Activated CD8-positive, alpha-beta T cell treated with anti-CD3 and anti-CD28 coated beads, Interleukin-2, amount 10 ng/mL, durations not matched to agents 7 days and 5 days (primary cell): Measurements from ENCODE around the gene HIVEP2. TPM values are rescaled to one million over a fixed set of nuclear protein-coding genes. Genes with fewer than 3 reads are reported as not detected.

Source experiments
- ATAC-seq: fragments of 150-1000 bp; cut with Tn5 transposase; one replicate; pipeline ENCODE4 v1.10.0; 2021; ENCODE audit warnings: moderate library complexity
- CTCF ChIA-PET: fragments of 350-600 bp; sonication (Branson Sonifier 250); formaldehyde crosslinking; loops from one replicate; lab custom pipeline; 2021; ENCODE audit warnings: antibody characterized with exemption; lab: Charles Lee
- POLR2A ChIA-PET: fragments of 350-600 bp; sonication (Branson Sonifier 250); formaldehyde crosslinking; loops from one replicate; lab custom pipeline; 2021; ENCODE audit warnings: antibody characterized with exemption; lab: Charles Lee
- DNase-seq: peaks from one replicate; pipeline ENCODE4 v3.0.0-alpha.2; 2020
- H3K27ac Mint-ChIP-seq: one replicate; pipeline ENCODE4 v1.8.0; 2021; ENCODE audit warnings: mild to moderate bottlenecking, mixed read lengths
- H3K27me3 Mint-ChIP-seq: one replicate; pipeline ENCODE4 v1.8.0; 2021; ENCODE audit warnings: low read depth, mixed read lengths
- H3K36me3 Mint-ChIP-seq: one replicate; pipeline ENCODE4 v1.8.0; 2021; ENCODE audit warnings: low read depth, mixed read lengths
- H3K4me1 Mint-ChIP-seq: one replicate; pipeline ENCODE4 v1.8.0; 2021; ENCODE audit warnings: low read depth, mixed read lengths
- H3K4me3 Mint-ChIP-seq: one replicate; pipeline ENCODE4 v1.8.0; 2021; ENCODE audit warnings: mild to moderate bottlenecking, mixed read lengths
- H3K9me3 Mint-ChIP-seq: one replicate; pipeline ENCODE4 v1.8.0; 2022; ENCODE audit warnings: mixed read lengths; ENCODE audit not compliant: insufficient read depth
- total RNA-seq, 2 experiments: library from RNA; stranded (reverse); gene quantifications; one replicate each; pipeline ENCODE4 v1.2.3, GENCODE V29; 2021

The HIVEP2 gene
- total RNA-seq, 2 experiments from 2014 or later, result 22.8 to 23.1 TPM

- DNase-seq (no peak), ATAC-seq (no peak)
- ChIA-PET POLR2A (interaction anchor here (0.6 kb wide), 1 partner anchor 95 kb away, joined by 5 read pairs; no protein-coding TSS in a partner anchor), CTCF (interaction anchor here (0.7 to 1.6 kb wide), 5 partner anchors 9 to 32 kb away, joined by 3 to 4 read pairs (median 3); no protein-coding TSS in a partner anchor)
- Mint-ChIP-seq H3K4me3 (no peak overlapping the region), H3K4me1 (peaks cover 57% of the 10 kb centered on the region), H3K27ac (peak overlapping the region; percentile 75), H3K9me3 (no peaks in the 10 kb centered on the region), H3K36me3 (peaks cover 18% of the 10 kb centered on the region), H3K27me3 (no peaks in the 10 kb centered on the region)
These were observed 122.6 kb downstream of the HIVEP2 start for GRCh38 chr6:142822383-142822782.

GRCh38 chr6:142821860-142822259 is 123.1 kb downstream of the HIVEP2 start:
- ATAC-seq (no peak), DNase-seq (no peak)
- no peak overlapping the region for H3K4me3 Mint-ChIP-seq
- H3K27me3 Mint-ChIP-seq, result no peaks in the 10 kb centered on the region
- peak overlapping the region; percentile 1 for H3K27ac Mint-ChIP-seq
- H3K4me1 Mint-ChIP-seq, result peaks cover 59% of the 10 kb centered on the region
- ChIA-PET POLR2A (interaction anchor here (0.6 to 1.4 kb wide), 2 partner anchors 36 to 94 kb away, joined by 3 to 5 read pairs; no protein-coding TSS in a partner anchor), CTCF (interaction anchor here (3.2 kb wide), 1 partner anchor 20 kb away, joined by 28 read pairs; no protein-coding TSS in a partner anchor)
- H3K36me3 Mint-ChIP-seq, result peaks cover 19% of the 10 kb centered on the region
- H3K9me3 Mint-ChIP-seq, result no peaks in the 10 kb centered on the region

GRCh38 chr6:142821164-142821716 is 123.7 kb downstream of the HIVEP2 start:
- ChIA-PET CTCF (interaction anchor here (0.7 to 3.2 kb wide), 6 partner anchors 8 to 86 kb away, joined by 3 to 28 read pairs (median 6); no protein-coding TSS in a partner anchor), POLR2A (interaction anchor here (0.8 to 3.1 kb wide), 3 partner anchors 21 to 125 kb away, joined by 3 to 19 read pairs (median 4); no protein-coding TSS in a partner anchor)
- no peaks in the 10 kb centered on the region for H3K9me3 Mint-ChIP-seq
- peak overlapping the region; percentile 97 for H3K27ac Mint-ChIP-seq
- H3K36me3 Mint-ChIP-seq, result peaks cover 21% of the 10 kb centered on the region
- no peak for ATAC-seq
- H3K4me3 Mint-ChIP-seq, result no peak overlapping the region
- no peak for DNase-seq
- H3K4me1 Mint-ChIP-seq, result peaks cover 61% of the 10 kb centered on the region
- H3K27me3 Mint-ChIP-seq, result no peaks in the 10 kb centered on the region

GRCh38 chr6:142820338-142821051 is 124.5 kb downstream of the HIVEP2 start:
- DNase-seq, result no peak
- ChIA-PET POLR2A (interaction anchor here (0.6 to 3.1 kb wide), 14 partner anchors 9 to 673 kb away, joined by 3 to 19 read pairs (median 4); partner anchors contain the start of genes NMBR and VTA1), CTCF (interaction anchor here (0.7 to 3.2 kb wide), 13 partner anchors 8 to 127 kb away, joined by 3 to 28 read pairs (median 5); no protein-coding TSS in a partner anchor)
- Mint-ChIP-seq H3K27ac (peak overlapping the region; percentile 97), H3K4me3 (peak overlapping the region; percentile 85), H3K4me1 (peaks cover 61% of the 10 kb centered on the region), H3K9me3 (no peaks in the 10 kb centered on the region), H3K27me3 (no peaks in the 10 kb centered on the region), H3K36me3 (peaks cover 21% of the 10 kb centered on the region)
- peak; percentile 46 for ATAC-seq

- Mint-ChIP-seq H3K36me3 (peaks cover 26% of the 10 kb centered on the region), H3K4me1 (peaks cover 56% of the 10 kb centered on the region), H3K9me3 (no peaks in the 10 kb centered on the region), H3K4me3 (peak overlapping the region; percentile 85), H3K27me3 (no peaks in the 10 kb centered on the region), H3K27ac (peak overlapping the region; percentile 97)
- ATAC-seq (peak; percentile 77), DNase-seq (peak; percentile 66)
- CTCF ChIA-PET, result interaction anchor here (0.9 to 3.2 kb wide), 18 partner anchors 9 to 207 kb away, joined by 4 to 28 read pairs (median 5); no protein-coding TSS in a partner anchor
- POLR2A ChIA-PET, result interaction anchor here (0.6 to 3.1 kb wide), 16 partner anchors 9 to 875 kb away, joined by 3 to 19 read pairs (median 4); partner anchors contain the start of genes HIVEP2, NMBR and VTA1
These were observed 125.2 kb downstream of the HIVEP2 start for GRCh38 chr6:142819603-142820337.

GRCh38 chr6:142816486-142816885 is 128.5 kb downstream of the HIVEP2 start:
- ATAC-seq, result no peak
- no peak for DNase-seq
- ChIA-PET POLR2A (no interaction called here), CTCF (interaction anchor here (0.6 to 0.7 kb wide), 2 partner anchors 15 to 27 kb away, joined by 3 to 4 read pairs; no protein-coding TSS in a partner anchor)
- Mint-ChIP-seq H3K27me3 (no peaks in the 10 kb centered on the region), H3K9me3 (no peaks in the 10 kb centered on the region), H3K27ac (no peak overlapping the region), H3K4me3 (no peak overlapping the region), H3K4me1 (peaks cover 51% of the 10 kb centered on the region), H3K36me3 (peaks cover 25% of the 10 kb centered on the region)

- CTCF ChIA-PET, result no interaction called here
- Mint-ChIP-seq H3K27ac (no peak overlapping the region), H3K27me3 (no peaks in the 10 kb centered on the region), H3K9me3 (no peaks in the 10 kb centered on the region), H3K4me1 (peaks cover 51% of the 10 kb centered on the region), H3K36me3 (peaks cover 26% of the 10 kb centered on the region), H3K4me3 (no peak overlapping the region)
- no peak for ATAC-seq
- POLR2A ChIA-PET, result no interaction called here
- no peak for DNase-seq
These were observed 128.9 kb downstream of the HIVEP2 start for GRCh38 chr6:142816031-142816430.

GRCh38 chr6:142811923-142812322 is 133.1 kb downstream of the HIVEP2 start:
- CTCF ChIA-PET, result interaction anchor here (1.4 kb wide), 1 partner anchor 8 kb away, joined by 5 read pairs; no protein-coding TSS in a partner anchor
- H3K36me3 Mint-ChIP-seq, result peaks cover 49% of the 10 kb centered on the region
- POLR2A ChIA-PET, result interaction anchor here (0.7 kb wide), 1 partner anchor 115 kb away, joined by 3 read pairs; no protein-coding TSS in a partner anchor
- no peaks in the 10 kb centered on the region for H3K9me3 Mint-ChIP-seq
- H3K27me3 Mint-ChIP-seq, result no peaks in the 10 kb centered on the region
- peaks cover 30% of the 10 kb centered on the region for H3K4me1 Mint-ChIP-seq
- no peak overlapping the region for H3K4me3 Mint-ChIP-seq
- no peak overlapping the region for H3K27ac Mint-ChIP-seq
- no peak for ATAC-seq
- no peak for DNase-seq

GRCh38 chr6:142810952-142811514 is 133.9 kb downstream of the HIVEP2 start:
- CTCF ChIA-PET, result interaction anchor here (1.0 to 1.5 kb wide), 4 partner anchors 9 to 41 kb away, joined by 3 to 5 read pairs (median 3); no protein-coding TSS in a partner anchor
- DNase-seq (no peak), ATAC-seq (peak; percentile 30)
- peak overlapping the region; percentile 26 for H3K27ac Mint-ChIP-seq
- no peaks in the 10 kb centered on the region for H3K9me3 Mint-ChIP-seq
- no peak overlapping the region for H3K4me3 Mint-ChIP-seq
- no peaks in the 10 kb centered on the region for H3K27me3 Mint-ChIP-seq
- H3K36me3 Mint-ChIP-seq, result peaks cover 53% of the 10 kb centered on the region
- peaks cover 29% of the 10 kb centered on the region for H3K4me1 Mint-ChIP-seq
- POLR2A ChIA-PET, result interaction anchor here (1.0 kb wide), 2 partner anchors 9 to 32 kb away, joined by 3 to 4 read pairs; no protein-coding TSS in a partner anchor

- H3K4me1 Mint-ChIP-seq, result peaks cover 29% of the 10 kb centered on the region
- no peaks in the 10 kb centered on the region for H3K9me3 Mint-ChIP-seq
- ATAC-seq, result no peak
- peaks cover 50% of the 10 kb centered on the region for H3K36me3 Mint-ChIP-seq
- ChIA-PET POLR2A (no interaction called here), CTCF (interaction anchor here (1.3 to 1.5 kb wide), 2 partner anchors 24 to 26 kb away, joined by 3 read pairs; no protein-coding TSS in a partner anchor)
- H3K4me3 Mint-ChIP-seq, result no peak overlapping the region
- no peak overlapping the region for H3K27ac Mint-ChIP-seq
- H3K27me3 Mint-ChIP-seq, result no peaks in the 10 kb centered on the region
- DNase-seq, result no peak
These were observed 135.0 kb downstream of the HIVEP2 start for GRCh38 chr6:142809947-142810346.
